Measurements from ENCODE around the gene KDM8.
"Not testable (repeated sequence)": the region's sequence is repeated elsewhere in the genome, so short reads cannot be mapped to it uniquely, and the experiment has no call there.

The KDM8 gene

GRCh38 chr16:27245276-27246172 is 42.2 kb downstream of the KDM8 start:
- peak; percentile 87 for DNase-seq

- DNase-seq = no peak
Observed at GRCh38 chr16:27246439-27246838, 43.1 kb downstream of the KDM8 start.

GRCh38 chr16:27247076-27247475 is 43.8 kb downstream of the KDM8 start:
- not testable (repeated sequence) for DNase-seq

- DNase-seq = no peak
Observed at GRCh38 chr16:27248036-27248435, 44.7 kb downstream of the KDM8 start.

- DNase-seq = not testable (repeated sequence)
Observed at GRCh38 chr16:27248886-27249285, 45.6 kb downstream of the KDM8 start.

GRCh38 chr16:27251541-27252205 is 48.3 kb downstream of the KDM8 start:
- DNase-seq = no peak

- DNase-seq = no peak
Observed at GRCh38 chr16:27252206-27252585, 48.9 kb downstream of the KDM8 start.

GRCh38 chr16:27253526-27253930 is 50.2 kb downstream of the KDM8 start:
- peak; percentile 57 for DNase-seq

GRCh38 chr16:27254262-27254811 is 51.0 kb downstream of the KDM8 start:
- DNase-seq = peak; percentile 66

- DNase-seq = no peak
Observed at GRCh38 chr16:27256861-27257260, 53.5 kb downstream of the KDM8 start.

GRCh38 chr16:27257271-27257670 is 53.9 kb downstream of the KDM8 start:
- DNase-seq = no peak

- no peak for DNase-seq
Observed at GRCh38 chr16:27258241-27258734, 55.0 kb downstream of the KDM8 start.

GRCh38 chr16:27259710-27260109 is 56.4 kb downstream of the KDM8 start:
- DNase-seq = no peak

GRCh38 chr16:27262904-27263423 is 59.6 kb downstream of the KDM8 start:
- not testable (repeated sequence) for DNase-seq

- no peak for DNase-seq
Observed at GRCh38 chr16:27264151-27264550, 60.8 kb downstream of the KDM8 start.

GRCh38 chr16:27265982-27266381 is 62.7 kb downstream of the KDM8 start:
- DNase-seq = no peak

- no peak for DNase-seq
Observed at GRCh38 chr16:27267037-27267677, 63.8 kb downstream of the KDM8 start.

GRCh38 chr16:27268376-27269299 is 65.3 kb downstream of the KDM8 start, which contains the start of gene NSMCE1:
Gene NSMCE1, minus strand, starts transcription at chr16:27268772. Its CDS starts 11,202 bp downstream, at chr16:27257570.
- DNase-seq = peak; percentile 98

- no peak for DNase-seq
Observed at GRCh38 chr16:27269300-27270150, 66.2 kb downstream of the KDM8 start.

- DNase-seq = peak; percentile 58
Observed at GRCh38 chr16:27270349-27270748, 67.0 kb downstream of the KDM8 start.
